C4-2B (cell line): ENCODE data around the gene NOXO1.

ENCODE experiments used
- H3K27ac ChIP-seq: fragments of 450-650 bp; 2 replicates; pipeline ENCODE4 v1.5.1; 2017
- CTCF ChIP-seq: fragments of 450-650 bp; conservative IDR thresholded peaks from 2 replicates; pipeline ENCODE4 v1.5.1; 2017; ENCODE audit warnings: mild to moderate bottlenecking
- ZFX ChIP-seq: fragments of 450-650 bp; IDR thresholded peaks from 2 replicates; pipeline ENCODE4 v1.6.1; 2017

NOXO1 gene

GRCh38 chr16:1985466-1986150 is 4.3 kb upstream of the NOXO1 start:
- TF ChIP-seq ZFX (no peak), CTCF (no peak)
- H3K27ac ChIP-seq, result peak overlapping the region; percentile 90

GRCh38 chr16:1984347-1985225 is 3.3 kb upstream of the NOXO1 start:
- H3K27ac ChIP-seq, result peak overlapping the region; percentile 90
- TF ChIP-seq CTCF (no peak), ZFX (peak; percentile 96)

- H3K27ac ChIP-seq, result peak within 1 kb of the TSS; percentile 90
- TF ChIP-seq ZFX (no peak), CTCF (peak; percentile 73)
Observed at GRCh38 chr16:1983544-1984346, 2.5 kb upstream of the NOXO1 start, which contains the start of gene GFER. Gene GFER, plus strand, starts transcription at chr16:1984193. Its CDS starts 26 bp downstream, at chr16:1984219.

- TF ChIP-seq CTCF (no peak), ZFX (no peak)
Observed at GRCh38 chr16:1982991-1983543, 1.8 kb upstream of the NOXO1 start.

GRCh38 chr16:1982013-1982433 is 754 bp upstream of the NOXO1 start:
- TF ChIP-seq CTCF, result no peak
- TF ChIP-seq ZFX, result no peak
- no peak overlapping the region for H3K27ac ChIP-seq

More at GRCh38 chr16:1982991-1983543, 1.8 kb upstream of the NOXO1 start:
- H3K27ac ChIP-seq, result peak overlapping the region; percentile 90

- no peak overlapping the region for H3K27ac ChIP-seq
- TF ChIP-seq ZFX (no peak), CTCF (no peak)
Observed at GRCh38 chr16:1980770-1981087, 540 bp downstream of the NOXO1 start.
